Measurements from ENCODE around the gene LRFN2. TPM values are rescaled to one million over a fixed set of nuclear protein-coding genes. Genes with fewer than 3 reads are reported as not detected.

Gene LRFN2
- total RNA-seq, 1 experiment from 2014 or later: not detected

DNA sequence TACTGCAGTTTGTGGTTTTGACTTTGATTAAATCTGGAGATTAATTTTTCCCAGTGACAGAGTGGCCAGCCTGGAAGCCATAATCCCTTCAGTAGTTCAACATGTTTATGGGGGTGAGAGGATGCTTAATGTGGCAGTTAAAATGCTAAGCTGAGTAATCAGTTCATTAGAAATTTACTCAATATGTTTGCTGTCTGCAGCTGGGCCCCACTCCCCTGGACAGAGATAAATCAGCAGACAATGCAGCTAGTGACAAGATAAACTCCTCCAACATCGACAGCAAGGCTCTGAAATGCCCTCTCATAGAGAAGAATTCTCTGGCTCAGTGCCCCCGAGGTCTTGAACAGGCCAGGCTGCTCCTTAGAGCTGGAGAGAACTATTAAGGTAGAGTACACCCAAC lies 101.9 kb downstream of the LRFN2 start:
- DNase-seq (no peak), ATAC-seq (no peak)
- Histone ChIP-seq H2AFZ (ENCODE audit: low read length) (no peak overlapping the region), H3K4me1 (ENCODE audit: insufficient read depth, low read length) (no peaks in the 10 kb centered on the region), H3K9me2 (replicated peaks; ENCODE audit: low read length) (no peaks in the 10 kb centered on the region), H3K27me3 (ENCODE audit: low read length) (peaks cover 23% of the 10 kb centered on the region), H3K27ac (ENCODE audit: low read length) (no peak overlapping the region), H3F3A (ENCODE audit: low read length, unreplicated experiment) (no peaks in the 10 kb centered on the region), H3K9ac (ENCODE audit: low read length) (no peak overlapping the region), H3K79me2 (ENCODE audit: low read length) (no peaks in the 10 kb centered on the region), H4K20me1 (ENCODE audit: low read length) (no peaks in the 10 kb centered on the region), H3K9me3 (ENCODE audit: low read length) (no peaks in the 10 kb centered on the region), H3K36me3 (ENCODE audit: low read depth, low read length) (no peaks in the 10 kb centered on the region), H3K4me3 (ENCODE audit: low read length) (no peak overlapping the region), H3K4me2 (ENCODE audit: low read length) (no peak overlapping the region)
- TF ChIP-seq, protein P1, sequence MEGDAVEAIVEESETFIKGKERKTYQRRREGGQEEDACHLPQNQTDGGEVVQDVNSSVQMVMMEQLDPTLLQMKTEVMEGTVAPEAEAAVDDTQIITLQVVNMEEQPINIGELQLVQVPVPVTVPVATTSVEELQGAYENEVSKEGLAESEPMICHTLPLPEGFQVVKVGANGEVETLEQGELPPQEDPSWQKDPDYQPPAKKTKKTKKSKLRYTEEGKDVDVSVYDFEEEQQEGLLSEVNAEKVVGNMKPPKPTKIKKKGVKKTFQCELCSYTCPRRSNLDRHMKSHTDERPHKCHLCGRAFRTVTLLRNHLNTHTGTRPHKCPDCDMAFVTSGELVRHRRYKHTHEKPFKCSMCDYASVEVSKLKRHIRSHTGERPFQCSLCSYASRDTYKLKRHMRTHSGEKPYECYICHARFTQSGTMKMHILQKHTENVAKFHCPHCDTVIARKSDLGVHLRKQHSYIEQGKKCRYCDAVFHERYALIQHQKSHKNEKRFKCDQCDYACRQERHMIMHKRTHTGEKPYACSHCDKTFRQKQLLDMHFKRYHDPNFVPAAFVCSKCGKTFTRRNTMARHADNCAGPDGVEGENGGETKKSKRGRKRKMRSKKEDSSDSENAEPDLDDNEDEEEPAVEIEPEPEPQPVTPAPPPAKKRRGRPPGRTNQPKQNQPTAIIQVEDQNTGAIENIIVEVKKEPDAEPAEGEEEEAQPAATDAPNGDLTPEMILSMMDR (conservative IDR thresholded peaks at IDR 0.05; ENCODE audit: low read depth, low read length): no peak
- TF ChIP-seq EZH2 (IDR thresholded peaks at IDR 0.05; ENCODE audit: low read length, unreplicated experiment) (no peak), EZH2phosphoT487 (IDR thresholded peaks at IDR 0.05; ENCODE audit: borderline replicate concordance, low read length) (no peak)
- BruUV-seq (replicated peaks): no TSS peak
- CTCF ChIA-PET: no interaction called here
- intact Hi-C loops (cut with micrococcal nuclease): no loop called here
- POLR2A ChIA-PET (ENCODE audit: unreplicated experiment): no interaction called here

DNA sequence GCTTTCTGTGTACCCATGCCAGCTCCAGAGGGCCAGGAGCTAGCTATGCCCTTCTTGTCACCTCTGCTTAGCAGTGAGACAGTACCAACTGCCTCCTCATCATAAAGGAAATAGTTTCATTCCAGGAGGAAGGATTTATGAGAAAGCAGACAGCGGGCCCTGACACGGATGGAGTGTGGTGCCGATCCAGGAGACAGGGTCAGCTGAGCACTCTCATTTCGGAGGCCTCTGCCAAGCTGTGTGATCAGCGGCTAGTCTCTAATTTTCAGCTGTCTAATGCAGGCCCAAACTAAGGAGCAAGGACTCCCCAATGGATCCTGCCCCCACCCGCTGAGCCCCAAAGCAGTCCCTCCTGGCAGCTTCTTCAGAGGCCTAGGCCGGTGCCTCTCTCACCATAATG lies 103.1 kb downstream of the LRFN2 start:
- BruUV-seq (replicated peaks): no TSS peak
- Histone ChIP-seq H3K9me3 (ENCODE audit: low read length) (no peaks in the 10 kb centered on the region), H2AFZ (ENCODE audit: low read length) (no peak overlapping the region), H3K9ac (ENCODE audit: low read length) (no peak overlapping the region), H3K27me3 (ENCODE audit: low read length) (peaks cover 23% of the 10 kb centered on the region), H3K9me2 (replicated peaks; ENCODE audit: low read length) (no peaks in the 10 kb centered on the region), H3F3A (ENCODE audit: low read length, unreplicated experiment) (no peaks in the 10 kb centered on the region), H3K36me3 (ENCODE audit: low read depth, low read length) (no peaks in the 10 kb centered on the region), H3K4me1 (ENCODE audit: insufficient read depth, low read length) (no peaks in the 10 kb centered on the region), H3K27ac (ENCODE audit: low read length) (no peak overlapping the region), H3K4me3 (ENCODE audit: low read length) (no peak overlapping the region), H3K79me2 (ENCODE audit: low read length) (no peaks in the 10 kb centered on the region), H3K4me2 (ENCODE audit: low read length) (no peak overlapping the region), H4K20me1 (ENCODE audit: low read length) (no peaks in the 10 kb centered on the region)
- DNase-seq (no peak), ATAC-seq (no peak)
- intact Hi-C loops (cut with micrococcal nuclease): no loop called here
- TF ChIP-seq, protein P1 (conservative IDR thresholded peaks at IDR 0.05; ENCODE audit: low read depth, low read length): no peak
- no peak for TF ChIP-seq EZH2phosphoT487 (IDR thresholded peaks at IDR 0.05; ENCODE audit: borderline replicate concordance, low read length)
- no peak for TF ChIP-seq EZH2 (IDR thresholded peaks at IDR 0.05; ENCODE audit: low read length, unreplicated experiment)
- CTCF ChIA-PET: no interaction called here
- POLR2A ChIA-PET (ENCODE audit: unreplicated experiment): no interaction called here

DNA sequence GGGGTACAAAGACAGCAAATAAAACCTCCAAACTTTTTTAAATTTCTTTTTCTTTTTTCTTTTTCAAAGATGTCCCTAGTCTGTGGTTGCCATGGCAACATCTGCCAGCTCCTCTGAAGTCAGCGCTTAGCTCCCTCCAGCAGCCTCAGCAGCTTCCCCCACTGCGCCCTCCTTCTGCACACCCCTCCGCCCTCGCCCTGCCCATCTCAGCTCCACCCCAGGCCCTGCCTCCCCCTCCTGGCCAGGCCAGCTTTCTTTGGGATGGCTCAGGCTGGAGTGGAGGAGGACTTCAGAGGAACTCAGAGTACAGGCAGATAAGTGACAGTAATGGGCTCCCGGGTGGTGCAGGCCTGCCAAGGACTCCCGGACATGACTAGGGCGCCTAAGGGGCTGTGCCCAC lies 104.6 kb downstream of the LRFN2 start:
- no TSS peak for BruUV-seq (replicated peaks)
- ATAC-seq (no peak), DNase-seq (no peak)
- Histone ChIP-seq H3K4me1 (ENCODE audit: insufficient read depth, low read length) (no peaks in the 10 kb centered on the region), H2AFZ (ENCODE audit: low read length) (no peak overlapping the region), H3K9me3 (ENCODE audit: low read length) (no peaks in the 10 kb centered on the region), H3K9ac (ENCODE audit: low read length) (no peak overlapping the region), H3K36me3 (ENCODE audit: low read depth, low read length) (no peaks in the 10 kb centered on the region), H4K20me1 (ENCODE audit: low read length) (no peaks in the 10 kb centered on the region), H3K27me3 (ENCODE audit: low read length) (peaks cover 26% of the 10 kb centered on the region), H3K79me2 (ENCODE audit: low read length) (no peaks in the 10 kb centered on the region), H3K4me2 (ENCODE audit: low read length) (no peak overlapping the region), H3K9me2 (replicated peaks; ENCODE audit: low read length) (no peaks in the 10 kb centered on the region), H3K4me3 (ENCODE audit: low read length) (no peak overlapping the region), H3F3A (ENCODE audit: low read length, unreplicated experiment) (no peaks in the 10 kb centered on the region), H3K27ac (ENCODE audit: low read length) (no peak overlapping the region)
- intact Hi-C loops (cut with micrococcal nuclease): no loop called here
- ChIA-PET POLR2A (ENCODE audit: unreplicated experiment) (no interaction called here), CTCF (no interaction called here)
- TF ChIP-seq EZH2phosphoT487 (IDR thresholded peaks at IDR 0.05; ENCODE audit: borderline replicate concordance, low read length) (no peak), EZH2 (IDR thresholded peaks at IDR 0.05; ENCODE audit: low read length, unreplicated experiment) (no peak)
- TF ChIP-seq, protein P1 (conservative IDR thresholded peaks at IDR 0.05; ENCODE audit: low read depth, low read length): no peak
